NCI-H2107 treated with DMSO at 0.1 percent for 48 hours (cell line): ENCODE results near the gene GPAM.
"Not testable (repeated sequence)": the region's sequence is repeated elsewhere in the genome, so short reads cannot be mapped to it uniquely, and the experiment has no call there.

Experiments used
- DNase-seq: peaks from one replicate; lab custom pipeline; 2025; ENCODE audit not compliant: unreplicated experiment; lab: John Stamatoyannopoulos, UW

Gene GPAM

GRCh38 chr10:112216966-112217365 lies 33.4 kb upstream of the GPAM start:
- DNase-seq, result no peak

GRCh38 chr10:112216151-112216550 lies 32.6 kb upstream of the GPAM start:
- no peak for DNase-seq

GRCh38 chr10:112215342-112215774 lies 31.8 kb upstream of the GPAM start:
- DNase-seq, result no peak

- no peak for DNase-seq
Observed at GRCh38 chr10:112214298-112214926, 30.8 kb upstream of the GPAM start.

- DNase-seq, result no peak
Observed at GRCh38 chr10:112213836-112214235, 30.3 kb upstream of the GPAM start.

GRCh38 chr10:112213098-112213823 lies 29.7 kb upstream of the GPAM start:
- no peak for DNase-seq

GRCh38 chr10:112210666-112211065 lies 27.1 kb upstream of the GPAM start:
- DNase-seq, result no peak

GRCh38 chr10:112209684-112210131 lies 26.1 kb upstream of the GPAM start:
- DNase-seq, result no peak

GRCh38 chr10:112208997-112209396 lies 25.4 kb upstream of the GPAM start:
- DNase-seq, result no peak

GRCh38 chr10:112208292-112208691 lies 24.7 kb upstream of the GPAM start:
- DNase-seq, result no peak

GRCh38 chr10:112203328-112204076 lies 19.9 kb upstream of the GPAM start:
- DNase-seq, result no peak

- no peak for DNase-seq
Observed at GRCh38 chr10:112202561-112203241, 19.1 kb upstream of the GPAM start.

GRCh38 chr10:112202076-112202475 lies 18.5 kb upstream of the GPAM start:
- no peak for DNase-seq

- no peak for DNase-seq
Observed at GRCh38 chr10:112201334-112201733, 17.8 kb upstream of the GPAM start.

GRCh38 chr10:112200259-112200658 lies 16.7 kb upstream of the GPAM start:
- DNase-seq, result not testable (repeated sequence)

- DNase-seq, result not testable (repeated sequence)
Observed at GRCh38 chr10:112197662-112198061, 14.1 kb upstream of the GPAM start.

- no peak for DNase-seq
Observed at GRCh38 chr10:112195224-112195623, 11.7 kb upstream of the GPAM start.

- DNase-seq, result no peak
Observed at GRCh38 chr10:112191791-112192190, 8.2 kb upstream of the GPAM start.

GRCh38 chr10:112191041-112191590 lies 7.6 kb upstream of the GPAM start:
- no peak for DNase-seq

GRCh38 chr10:112189465-112189864 lies 5.9 kb upstream of the GPAM start:
- no peak for DNase-seq

GRCh38 chr10:112187527-112187926 lies 4.0 kb upstream of the GPAM start:
- DNase-seq, result no peak
